DMS153 (cell line): Measurements from ENCODE around the gene TOX2.

Source experiments
- DNase-seq: peaks from one replicate; lab custom pipeline; 2025; lab: John Stamatoyannopoulos, UW

TOX2 gene

DNA sequence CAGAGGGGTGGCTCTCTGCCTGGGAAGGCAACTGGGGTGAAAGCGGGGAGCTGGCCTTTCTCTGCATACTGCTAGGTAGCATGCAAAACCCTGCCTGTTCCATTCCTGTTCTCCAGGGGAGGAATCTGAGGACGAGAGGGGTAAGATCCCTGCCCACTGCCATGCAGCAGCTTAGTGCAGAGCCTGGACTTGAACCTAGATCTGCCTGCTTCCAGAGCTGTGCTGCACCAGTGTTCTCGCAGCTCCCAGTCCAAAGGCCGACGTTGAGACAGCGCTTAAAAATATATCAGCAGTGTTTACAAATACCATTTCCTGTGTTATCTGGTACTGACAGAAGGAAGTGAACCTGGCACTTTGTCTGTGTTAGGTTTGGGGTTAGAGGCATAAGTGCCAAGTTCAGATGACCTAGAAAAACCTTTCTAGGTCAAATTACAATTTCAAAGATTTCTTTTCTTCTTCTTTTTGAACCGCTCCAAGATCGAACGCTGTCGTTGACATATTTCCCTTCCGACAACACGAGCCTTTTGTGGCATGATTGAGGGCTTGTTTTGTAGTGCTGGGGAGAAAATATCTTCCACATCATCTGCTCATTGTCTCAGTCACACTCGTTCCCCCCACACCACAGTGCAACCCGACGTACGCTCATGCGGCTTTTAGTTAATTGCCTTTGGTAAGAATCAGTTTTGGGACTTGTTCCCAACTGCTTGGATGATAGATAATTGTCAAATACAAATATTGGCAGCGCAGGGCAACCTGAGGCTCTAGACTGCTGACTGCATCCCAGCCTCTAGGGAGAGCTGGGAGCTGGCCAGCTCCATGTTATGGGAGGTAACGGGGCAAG, 44.6 kb downstream of the TOX2 start:
- peak; percentile 72 for DNase-seq

DNA sequence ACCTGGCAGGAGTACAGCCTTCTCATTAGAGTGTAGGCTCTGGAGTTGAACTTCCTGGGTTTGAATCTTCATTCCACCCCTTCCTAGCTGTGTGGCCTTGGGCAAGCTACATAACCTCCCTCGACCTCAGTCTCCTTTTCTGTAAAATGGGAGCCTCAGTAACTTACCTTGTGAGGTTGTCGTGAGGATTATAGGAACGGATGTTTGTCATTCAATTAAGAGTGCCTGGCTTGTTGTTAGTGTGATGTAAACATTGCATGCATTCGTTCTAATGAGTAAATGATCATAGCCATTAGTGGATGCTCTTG, 45.2 kb downstream of the TOX2 start:
- DNase-seq: peak; percentile 67

DNA sequence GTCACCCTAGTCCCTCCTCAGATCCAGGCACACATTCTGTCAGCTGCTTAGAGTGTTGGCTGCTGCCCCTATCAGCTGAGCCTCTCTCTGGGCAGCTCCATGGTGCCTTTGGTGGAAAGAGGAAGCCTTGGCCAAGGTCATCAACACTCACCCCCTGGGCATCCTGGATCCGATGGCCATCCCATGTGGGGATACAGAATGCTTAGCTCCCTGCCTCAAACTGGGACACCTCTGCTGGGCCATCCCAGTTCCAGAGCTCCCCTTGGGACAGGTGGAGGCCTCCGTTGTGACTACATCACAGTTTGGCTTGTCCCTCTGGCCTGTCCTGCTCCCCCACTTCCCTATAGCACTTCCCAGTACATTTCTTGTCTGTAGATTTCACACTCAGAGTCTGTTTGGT, 45.6 kb downstream of the TOX2 start:
- DNase-seq: no peak

DNA sequence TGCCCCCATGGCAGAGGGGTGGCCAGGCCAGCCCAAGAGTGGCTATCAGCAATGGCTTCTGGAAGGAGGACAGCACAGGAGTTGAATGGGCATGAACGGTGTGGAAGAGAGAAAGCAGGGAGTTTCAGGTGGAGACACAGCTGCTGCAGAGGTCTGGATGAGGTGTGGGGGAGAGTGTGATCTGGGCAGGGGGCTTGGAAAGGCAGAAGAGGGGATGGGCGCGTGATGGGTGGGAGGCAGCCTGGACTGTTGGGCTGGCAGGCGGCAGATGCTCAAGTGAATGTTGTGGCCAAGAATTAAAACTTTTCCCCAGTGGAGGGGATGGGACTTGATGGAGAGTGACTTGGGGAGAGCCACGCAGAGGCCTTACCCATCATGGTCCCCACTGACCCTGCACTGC, 46.5 kb downstream of the TOX2 start:
- no peak for DNase-seq

DNA sequence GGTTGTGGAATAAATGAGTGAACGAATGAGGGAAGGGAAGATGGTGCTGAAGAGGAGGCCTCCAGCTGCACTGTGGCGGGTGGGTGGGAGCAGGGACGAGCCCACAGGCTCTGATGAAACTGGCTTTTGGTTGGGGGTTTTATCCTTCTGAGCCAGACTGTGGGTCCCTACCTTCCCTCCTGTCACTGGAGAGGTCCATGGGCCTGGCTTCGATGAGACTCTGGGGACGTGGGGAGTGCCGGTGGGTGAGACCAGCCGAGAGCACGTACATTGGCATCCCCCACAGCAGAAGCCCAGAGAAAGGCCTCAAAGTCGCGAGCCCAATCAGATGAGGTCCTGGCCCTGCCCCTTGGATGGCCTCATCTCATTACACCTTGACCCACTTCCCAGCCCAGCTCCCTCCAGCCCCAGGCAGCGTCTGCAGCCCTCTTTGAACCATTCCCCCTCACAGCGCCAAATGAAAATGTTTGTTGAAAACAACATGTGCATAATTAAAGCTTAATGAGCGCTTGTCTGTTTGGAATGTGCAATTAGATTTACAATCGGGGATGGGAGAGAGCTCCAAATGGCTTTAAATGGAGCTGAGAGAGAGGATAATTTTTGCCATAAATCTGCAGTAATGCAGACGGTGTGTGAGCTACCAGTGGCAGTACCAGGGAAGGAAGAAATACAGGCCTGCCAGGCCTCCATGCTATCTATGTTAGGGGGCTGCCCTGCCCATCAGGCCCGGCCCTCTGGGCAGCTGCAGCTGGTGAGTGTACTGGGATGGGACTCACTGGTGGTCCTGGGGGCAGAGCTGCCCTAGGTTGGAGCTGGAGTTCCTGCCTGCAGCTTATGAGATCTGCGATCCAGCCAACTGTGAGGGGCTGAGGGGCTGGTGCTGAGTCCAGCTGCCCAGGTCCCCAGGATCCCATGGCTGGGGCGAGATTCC, 47.2 kb downstream of the TOX2 start:
- DNase-seq: no peak

DNA sequence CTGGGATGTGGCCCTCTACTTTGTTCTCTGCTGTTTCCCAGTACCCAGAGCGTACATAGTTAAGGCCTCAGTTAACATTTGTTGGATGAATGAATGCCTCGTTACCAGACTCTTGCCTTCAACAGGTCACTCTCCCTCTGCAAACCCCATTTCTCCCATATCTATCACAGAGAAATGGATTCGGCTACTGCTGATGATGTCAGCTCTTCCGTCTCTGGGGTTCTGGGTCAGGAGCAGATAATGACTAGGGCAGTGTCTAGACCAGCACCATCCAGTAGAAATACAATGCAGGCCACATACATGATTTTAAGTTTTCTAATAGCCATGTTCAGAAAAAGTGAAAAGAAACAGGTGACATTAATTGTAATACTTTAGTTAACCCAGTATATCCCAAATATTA, 47.9 kb downstream of the TOX2 start:
- no peak for DNase-seq

DNA sequence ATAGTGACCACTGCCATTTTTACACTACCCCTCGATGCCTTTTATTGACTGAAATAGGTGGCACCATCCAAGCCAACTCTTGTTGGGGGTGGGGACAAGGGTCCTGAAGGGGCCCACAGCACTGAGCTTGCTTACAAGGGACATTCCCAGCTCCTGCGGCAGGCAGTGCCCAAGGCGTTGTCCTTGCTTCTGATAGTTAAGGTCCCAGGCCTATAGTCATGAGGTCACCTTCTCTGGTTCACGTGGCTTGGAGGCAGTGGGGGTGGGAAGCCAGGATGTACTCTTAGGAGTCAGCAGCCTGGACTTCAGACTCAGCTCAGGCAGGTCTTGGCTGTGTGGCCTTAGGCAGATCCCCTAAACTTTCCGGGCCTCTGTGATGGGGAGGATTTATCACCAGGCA, 48.6 kb downstream of the TOX2 start:
- no peak for DNase-seq

DNA sequence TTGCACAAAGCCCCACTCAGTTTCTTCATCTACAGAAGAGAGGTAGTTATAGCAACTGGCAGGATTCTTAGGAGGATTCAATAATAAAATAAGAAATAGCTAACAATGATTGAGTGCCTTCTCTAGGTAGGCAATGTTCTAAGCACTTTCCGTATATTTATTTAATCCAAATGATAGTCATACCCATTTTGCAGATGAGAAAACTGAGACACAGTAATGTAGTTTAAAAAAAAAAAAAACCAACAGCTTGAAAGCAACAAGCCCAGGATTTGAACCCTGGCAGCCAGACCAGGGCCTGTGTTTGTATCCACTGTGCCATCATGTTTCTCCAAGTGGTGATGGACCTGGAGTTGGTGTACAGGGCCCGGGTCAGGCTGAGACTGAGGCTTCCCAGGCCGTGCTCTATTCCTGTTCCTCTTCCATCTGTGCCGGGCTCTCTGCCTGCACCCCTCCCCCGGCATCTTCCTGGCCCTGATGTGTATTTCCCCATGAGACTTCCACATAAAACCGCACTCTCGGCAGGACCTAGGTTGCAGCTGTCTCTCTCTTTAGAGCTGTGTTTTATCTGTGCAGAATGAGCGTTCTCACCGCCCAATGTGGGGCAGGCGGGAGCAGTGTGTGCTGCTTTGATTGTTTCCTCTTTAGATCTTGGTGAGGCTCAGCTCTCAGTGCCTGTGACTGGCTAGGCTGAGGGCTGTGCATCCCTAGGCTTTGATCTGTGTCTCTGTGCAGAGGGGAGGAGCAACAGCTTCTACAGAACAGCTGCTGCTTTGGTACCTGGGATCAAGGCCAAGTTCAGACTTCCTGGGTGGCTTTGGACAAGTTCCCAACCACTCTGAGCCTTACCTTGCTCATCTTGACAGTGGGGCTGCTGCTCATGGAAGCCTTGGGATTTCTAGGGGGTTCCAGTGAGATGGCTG, 49.5 kb downstream of the TOX2 start:
- peak; percentile 77 for DNase-seq

DNA sequence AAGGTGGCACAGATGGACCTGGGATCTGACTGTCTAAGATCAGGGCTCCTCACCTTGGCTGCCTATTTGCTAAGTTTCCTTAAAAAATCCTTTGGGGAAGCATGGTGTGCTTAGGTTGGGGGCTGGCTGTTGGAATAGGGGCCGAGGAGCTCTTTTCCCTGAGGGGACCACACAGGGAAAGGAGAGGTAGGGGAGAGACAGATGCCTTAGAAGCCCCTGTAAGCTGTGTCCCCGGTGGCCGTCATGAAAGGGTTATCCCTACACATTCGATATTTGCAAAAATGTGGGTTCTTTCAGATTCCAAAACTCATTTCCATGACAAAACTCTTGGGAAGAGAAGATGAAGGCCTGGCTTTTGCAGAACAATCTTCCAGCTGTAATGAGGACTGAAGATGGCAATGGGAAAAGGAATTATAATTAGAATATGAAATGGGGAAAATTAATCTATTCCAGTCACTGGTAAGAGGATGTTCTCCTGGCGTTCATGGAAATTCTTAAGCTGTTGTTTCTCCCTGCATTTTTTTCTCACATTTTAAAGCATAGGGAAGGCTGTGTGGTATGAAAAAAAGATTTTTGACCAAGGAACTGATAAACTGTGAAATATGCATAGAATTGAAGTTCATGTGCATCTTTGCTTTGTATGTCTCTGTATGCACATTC, 53.8 kb downstream of the TOX2 start:
- DNase-seq: no peak

DNA sequence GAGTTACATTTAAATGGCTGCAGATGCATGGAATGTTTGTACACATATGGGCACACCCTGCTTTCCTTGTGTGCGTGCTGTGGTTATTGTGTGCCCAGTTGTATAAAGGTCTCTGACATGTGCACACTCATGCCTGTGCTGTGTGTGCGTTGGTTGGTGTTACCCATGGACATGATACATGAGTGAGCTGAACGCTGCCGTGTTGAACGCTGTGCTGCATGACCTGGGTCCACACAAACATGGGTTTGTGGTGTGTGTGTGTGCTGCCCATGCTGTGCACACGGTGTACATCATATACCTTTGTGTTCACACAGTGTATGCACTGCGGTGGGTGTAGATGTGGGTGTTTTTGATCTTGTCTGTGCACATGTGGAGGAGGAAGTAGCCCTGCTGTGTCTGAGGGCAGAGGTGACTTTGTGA, 54.4 kb downstream of the TOX2 start:
- DNase-seq: no peak

DNA sequence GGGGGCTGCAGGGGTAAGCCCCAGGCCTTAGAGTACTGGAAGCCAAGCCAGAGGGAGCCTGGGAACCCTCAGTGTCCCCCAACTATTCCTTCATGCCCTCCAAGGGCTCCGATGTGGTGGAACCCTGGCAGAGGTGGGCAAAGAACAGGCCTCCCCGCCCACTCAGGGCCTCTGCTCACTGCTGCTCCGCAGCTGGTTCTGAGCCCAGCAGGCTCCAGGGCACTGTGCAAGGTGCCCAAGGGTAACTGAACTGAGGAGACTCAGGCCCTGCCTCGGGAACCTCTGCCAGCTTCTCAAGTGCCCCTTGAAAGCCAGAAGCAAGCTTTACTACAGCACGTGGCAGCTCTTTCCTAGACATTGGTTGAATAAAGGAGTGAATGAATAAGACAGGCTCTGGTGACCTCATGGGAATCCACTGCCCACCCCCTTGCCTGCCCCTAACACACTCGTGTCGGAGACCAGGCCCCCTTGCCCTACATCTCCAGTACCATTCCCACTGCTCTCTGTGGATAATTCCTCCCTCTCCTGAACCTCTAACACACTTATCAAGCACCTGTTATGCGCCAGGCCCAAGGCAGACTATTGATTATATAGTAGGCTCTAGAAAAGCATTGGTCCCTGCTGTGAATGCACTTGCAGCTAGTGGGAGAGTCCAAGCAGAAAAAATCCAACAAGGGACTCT, 55.0 kb downstream of the TOX2 start:
- DNase-seq: no peak

DNA sequence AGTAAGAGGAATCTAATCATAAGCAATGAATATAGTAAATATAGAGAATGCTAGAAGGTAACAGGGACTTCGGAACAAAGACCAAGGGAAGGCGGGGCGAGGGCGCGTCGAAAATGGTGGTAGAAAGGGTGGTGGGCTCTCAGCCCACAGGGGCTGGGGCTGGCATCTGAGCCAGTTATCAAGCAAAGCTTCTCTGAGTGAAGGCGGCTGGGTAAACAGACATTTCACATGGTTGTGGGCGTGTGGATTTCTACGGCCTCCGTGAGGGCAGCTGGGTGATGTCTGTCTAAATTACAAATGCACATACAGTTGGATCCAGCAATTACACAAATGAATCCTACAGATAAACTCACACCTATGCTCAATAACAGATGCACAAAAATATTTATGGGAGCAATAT, 56.6 kb downstream of the TOX2 start:
- no peak for DNase-seq

DNA sequence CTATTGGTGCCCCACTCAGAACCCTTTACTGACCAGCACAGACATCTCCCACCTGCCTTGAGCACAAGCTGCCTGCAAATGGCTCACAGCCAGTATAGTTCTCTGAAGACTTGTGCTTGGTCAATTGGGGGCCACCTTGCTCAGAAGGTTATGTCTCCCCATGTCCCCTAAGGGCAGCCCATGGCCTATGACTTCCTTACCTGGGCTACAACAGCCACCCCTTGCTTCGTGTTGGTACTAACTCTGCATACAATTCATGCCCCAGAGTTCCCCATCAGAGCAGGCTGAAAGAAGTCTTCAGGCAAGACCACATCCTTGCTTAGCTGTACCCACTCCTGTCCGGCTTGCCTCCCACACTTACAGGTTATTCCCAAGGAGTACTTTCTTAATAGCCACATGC, 57.4 kb downstream of the TOX2 start:
- DNase-seq: no peak

DNA sequence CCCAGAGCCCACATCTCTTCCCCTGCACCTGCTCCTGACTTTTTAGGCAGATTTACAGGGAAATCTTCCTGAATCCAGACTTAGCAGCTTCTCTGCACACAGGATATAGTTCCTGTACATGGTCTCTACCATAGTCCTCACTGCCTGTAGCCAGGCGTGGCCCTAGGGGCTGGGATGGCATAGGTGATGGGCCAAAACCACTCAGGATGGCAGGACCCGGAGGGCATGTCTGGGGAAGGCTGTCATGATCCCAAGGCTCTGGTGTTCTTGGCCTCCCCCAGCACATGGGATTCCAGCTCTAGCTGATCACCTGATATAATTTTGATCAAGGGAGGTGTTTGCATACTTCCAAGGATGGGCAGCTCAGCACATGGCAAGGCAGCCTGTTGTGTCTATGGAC, 58.0 kb downstream of the TOX2 start:
- no peak for DNase-seq

DNA sequence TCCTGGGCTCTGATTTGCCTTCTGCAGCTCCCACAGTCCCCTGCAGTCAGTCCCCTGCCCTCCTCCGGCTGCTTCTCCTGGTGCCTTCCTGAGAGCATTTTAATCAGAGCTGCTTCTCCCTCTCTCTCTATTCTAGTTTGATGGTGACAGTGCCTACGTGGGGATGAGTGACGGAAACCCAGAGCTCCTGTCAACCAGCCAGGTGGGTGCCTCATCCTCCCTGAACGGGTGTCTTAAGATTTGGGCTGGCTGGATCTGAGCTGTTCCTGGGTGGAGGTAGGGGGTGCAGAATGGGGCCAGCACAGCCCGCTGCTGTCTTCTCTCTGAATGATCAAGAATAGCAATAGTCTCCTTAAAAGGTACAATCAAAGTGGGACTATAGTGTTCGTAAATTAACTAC, 58.6 kb downstream of the TOX2 start:
- no peak for DNase-seq

DNA sequence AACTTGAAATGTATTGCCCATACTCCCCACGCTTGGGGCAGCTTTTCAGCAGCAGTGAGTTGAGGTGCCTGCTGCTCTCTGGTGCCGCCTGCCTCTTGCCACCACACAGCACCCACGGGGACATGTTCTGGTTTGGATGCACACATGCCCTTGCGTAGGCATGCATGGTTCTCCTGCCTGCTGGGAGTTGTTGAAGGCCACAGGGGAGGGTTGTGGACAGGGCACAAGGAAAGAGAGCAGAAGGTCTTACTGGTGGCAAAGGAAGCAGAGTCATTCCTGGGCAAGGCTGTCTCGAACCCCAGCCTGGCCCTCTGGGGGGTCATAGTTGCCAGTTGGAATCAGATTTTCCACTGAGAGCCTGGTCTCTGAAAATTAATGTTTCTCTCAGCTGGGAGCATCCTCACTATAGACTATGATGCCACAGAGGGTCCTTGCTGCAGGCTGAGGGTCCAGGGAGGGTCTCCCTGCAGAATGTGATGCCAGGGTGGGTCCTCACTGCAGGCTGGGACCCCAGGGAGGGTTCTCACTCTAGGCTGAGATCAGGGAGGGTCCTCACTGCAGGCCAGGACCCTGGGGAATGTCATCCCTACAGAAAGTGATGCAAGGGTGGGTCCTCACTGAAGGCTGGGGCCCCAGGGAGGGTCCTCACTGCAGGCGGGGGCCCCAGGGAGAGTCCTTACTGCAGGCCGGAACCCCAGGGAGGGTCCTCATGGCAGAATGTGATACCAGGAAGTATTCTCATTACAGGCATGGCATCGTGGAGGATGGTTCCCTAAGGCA, 59.2 kb downstream of the TOX2 start:
- no peak for DNase-seq

DNA sequence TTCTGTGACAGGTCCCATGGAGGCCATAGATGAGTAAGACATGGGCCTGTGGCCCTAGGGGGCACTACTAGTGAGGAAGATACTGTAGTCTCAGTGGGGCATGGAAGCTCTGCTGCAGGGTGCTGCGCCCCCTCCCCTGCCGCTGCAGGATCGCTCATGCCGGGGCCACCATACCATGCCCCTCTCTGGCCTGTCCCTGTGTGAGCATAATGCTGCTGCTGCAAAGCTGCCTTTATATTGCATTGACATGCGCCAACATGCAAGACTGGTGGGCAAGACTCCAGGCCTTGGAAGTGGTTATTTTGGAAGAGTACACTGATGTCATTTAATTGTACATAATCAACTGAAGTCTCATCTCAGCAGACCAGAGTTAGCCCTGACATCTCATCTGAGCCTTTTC, 60.0 kb downstream of the TOX2 start:
- no peak for DNase-seq

DNA sequence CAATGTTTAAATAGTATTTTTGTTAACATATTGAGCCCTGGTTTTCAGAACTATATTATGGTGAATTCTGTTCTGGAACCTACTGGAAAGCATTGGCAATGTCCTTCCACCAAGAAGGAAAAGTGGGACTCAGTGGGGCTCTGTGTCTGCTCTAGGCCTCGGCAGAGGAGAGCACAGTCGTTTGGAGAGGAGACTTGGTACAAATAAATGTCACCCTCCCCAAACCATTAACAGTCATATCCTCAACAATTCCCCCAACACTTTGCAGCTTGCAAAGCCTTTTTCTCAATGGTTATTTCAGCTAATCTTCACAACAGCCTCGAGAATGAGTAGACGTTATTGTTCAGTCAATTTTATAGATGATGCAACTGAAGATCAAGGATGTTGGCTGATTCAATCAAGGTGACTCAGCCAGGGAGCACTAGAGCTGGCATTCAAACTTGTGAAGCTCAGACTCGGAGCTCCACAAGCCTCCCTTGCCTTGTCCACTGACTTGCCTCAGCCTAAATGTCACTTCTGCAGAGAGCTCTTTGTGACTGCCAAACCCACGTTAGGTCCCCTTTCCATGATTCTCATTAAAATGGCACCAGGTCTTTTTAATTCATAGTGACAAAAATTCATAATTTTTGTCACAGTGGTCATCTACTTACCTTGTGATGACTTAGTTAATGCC, 60.6 kb downstream of the TOX2 start:
- no peak for DNase-seq

DNA sequence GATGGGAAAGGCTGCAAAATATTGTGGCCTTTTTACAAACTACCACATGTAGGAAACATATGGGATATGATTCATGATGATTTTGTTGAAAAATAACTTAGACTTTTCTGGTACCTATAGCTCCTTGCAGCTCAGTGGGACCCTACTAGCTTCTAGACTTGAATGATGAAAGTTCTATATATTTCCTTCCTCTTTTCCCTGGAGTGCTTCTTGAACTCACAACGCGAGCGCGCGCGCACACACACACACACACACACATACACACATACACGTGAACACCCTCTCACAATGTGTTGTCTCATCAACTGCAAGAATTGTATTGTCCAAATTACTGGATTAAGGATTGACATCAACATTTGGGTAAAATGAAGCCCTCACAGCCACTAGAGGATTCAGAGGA, 61.9 kb downstream of the TOX2 start:
- DNase-seq: no peak

DNA sequence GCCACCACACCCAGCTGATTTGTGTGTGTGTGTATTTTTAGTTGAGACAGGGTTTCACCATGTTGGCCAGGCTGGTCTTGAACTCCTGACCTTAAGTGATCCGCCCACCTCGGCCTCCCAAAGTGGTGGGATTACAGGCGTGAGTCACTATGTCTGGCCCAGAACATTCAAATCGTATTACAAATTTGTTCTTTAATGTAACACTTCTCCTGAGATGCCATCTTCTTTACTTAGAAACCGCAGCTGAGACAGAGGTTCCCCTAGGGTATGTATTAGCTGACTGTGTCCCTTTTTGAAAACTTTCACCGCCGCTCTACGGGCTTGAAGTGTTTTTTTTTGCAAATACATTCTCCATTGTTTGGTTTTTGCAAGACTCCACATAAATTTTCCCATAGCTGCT, 62.6 kb downstream of the TOX2 start:
- no peak for DNase-seq
